ACHN (cell line): Measurements from ENCODE around the gene LYZL2.
A peak's percentile ranks its signal among the peaks of the same experiment; 100 is the strongest.
"Not testable (repeated sequence)": the region's sequence is repeated elsewhere in the genome, so short reads cannot be mapped to it uniquely, and the experiment has no call there.

Experiments used
- DNase-seq: peaks from one replicate; pipeline ENCODE4 v3.0.0-alpha.2; 2015
- in situ Hi-C: cut with HindIII; loops from 2 replicates; pipeline ENCODE4 v1.10.0; 2017; ENCODE audit warnings: low sequenced_read_pairs, low pct_ligation_motif_present, low pct_unique_long_range_greater_than_20kb

Gene LYZL2

GRCh38 chr10:30629653-30630052, at the start of gene LYZL2:
Gene LYZL2 (minus strand): TSS chr10:30629753. CDS start chr10:30626915, 2,838 bp downstream.
- DNase-seq, result no peak
- in situ Hi-C loops, result no loop called here

GRCh38 chr10:30677616-30678015, 48.1 kb upstream of the LYZL2 start:
- in situ Hi-C loops, DNase-seq: not testable (repeated sequence)

GRCh38 chr10:30677146-30677545, 47.6 kb upstream of the LYZL2 start:
- in situ Hi-C loops, result not testable (repeated sequence)

DNA sequence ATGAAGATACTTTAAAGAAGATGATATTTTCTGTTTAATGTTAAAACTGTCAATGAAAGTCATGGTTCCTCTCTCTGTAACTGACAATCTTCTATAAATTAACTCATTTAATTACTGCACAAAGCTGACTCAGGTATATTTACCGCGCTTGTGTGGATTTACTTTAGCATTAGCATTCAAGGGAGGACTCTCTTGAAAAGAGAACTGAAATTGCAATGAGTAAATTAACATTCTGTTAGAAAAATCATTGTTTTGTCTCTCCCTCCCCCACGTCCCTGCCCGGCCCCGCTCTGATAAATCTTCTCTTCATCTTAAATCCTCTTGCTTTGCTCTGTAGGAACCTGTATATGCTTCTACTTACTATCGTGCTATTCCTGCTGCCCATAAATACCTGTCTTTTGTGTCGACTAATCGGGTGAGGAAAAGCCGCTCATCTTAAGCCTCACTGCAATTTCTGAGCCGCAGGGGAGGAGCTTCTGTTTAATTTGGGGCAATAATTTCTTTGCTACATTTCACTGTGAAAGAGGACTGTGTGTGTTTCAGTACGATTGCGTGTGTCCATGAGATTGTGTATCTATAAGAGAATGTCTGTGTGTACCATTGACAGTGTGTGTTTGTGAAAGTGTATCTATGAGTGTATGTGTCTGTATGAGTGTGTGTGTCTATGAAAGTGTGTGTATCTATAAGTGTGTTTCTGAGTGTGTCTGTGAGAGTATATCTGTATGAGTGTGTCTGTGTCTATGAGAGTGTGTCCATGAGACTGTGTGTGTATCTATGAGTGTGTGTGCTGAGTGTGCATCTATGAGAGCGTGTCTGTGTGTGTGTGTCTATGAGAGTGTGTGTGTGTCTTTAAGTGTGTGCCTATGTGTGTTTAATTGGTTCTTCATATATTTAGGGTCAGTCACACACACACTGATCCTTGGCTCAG, 46.5 kb upstream of the LYZL2 start:
- in situ Hi-C loops, result no loop called here
- no peak for DNase-seq

More at GRCh38 chr10:30677146-30677545, 47.6 kb upstream of the LYZL2 start:
- not testable (repeated sequence) for DNase-seq

DNA sequence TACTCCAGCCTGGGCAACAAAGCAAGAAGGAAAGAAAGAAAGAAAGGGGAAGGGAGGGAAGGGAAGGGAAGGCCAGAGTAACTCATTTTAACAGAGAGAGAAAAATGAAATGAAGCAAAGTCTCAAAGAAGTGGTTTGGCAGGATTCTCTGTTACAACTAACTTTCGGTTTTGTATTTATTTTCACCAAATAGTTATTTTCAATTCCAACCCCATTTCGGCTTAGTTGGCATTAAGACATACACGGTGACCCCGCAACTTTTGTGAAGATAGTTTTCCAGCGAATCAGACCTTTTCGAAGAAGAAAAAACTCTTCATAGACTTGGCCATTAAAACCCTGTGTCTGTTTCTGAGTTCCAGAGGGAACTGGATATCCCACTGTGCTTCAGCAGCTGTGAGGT, 45.2 kb upstream of the LYZL2 start:
- in situ Hi-C loops, result no loop called here
- DNase-seq, result no peak

- DNase-seq, in situ Hi-C loops: not testable (repeated sequence)
Measured at GRCh38 chr10:30673262-30673661, 43.7 kb upstream of the LYZL2 start.

GRCh38 chr10:30672338-30672737, 42.8 kb upstream of the LYZL2 start:
- DNase-seq, in situ Hi-C loops: not testable (repeated sequence)

DNA sequence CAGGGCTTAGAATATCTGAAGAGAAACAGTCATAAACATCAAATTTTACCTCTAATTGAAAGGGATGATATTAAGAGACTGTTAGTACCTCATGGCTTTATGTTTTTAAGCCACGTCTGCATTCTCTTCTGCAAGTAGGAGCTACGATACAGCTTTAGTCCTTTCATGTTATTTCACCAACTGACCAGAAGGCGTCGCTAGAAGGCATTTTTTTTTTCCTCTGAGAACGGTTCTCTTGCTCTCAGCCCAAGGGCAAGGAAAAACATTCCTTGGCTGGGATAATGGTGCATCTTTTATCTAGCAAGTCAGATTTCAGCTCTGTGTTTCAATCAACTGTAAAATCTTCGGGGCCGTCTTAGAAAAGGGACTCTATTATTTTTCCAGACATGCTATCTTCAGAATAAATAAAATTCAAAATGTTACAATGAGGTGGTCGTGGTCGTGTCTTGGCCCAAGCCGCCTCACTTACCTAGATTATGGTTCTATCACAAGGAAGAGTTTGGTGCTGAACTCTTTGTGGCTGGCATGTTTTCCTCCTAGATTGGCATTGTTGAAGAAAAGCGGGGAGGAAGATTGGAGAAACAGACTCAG, 41.6 kb upstream of the LYZL2 start:
- DNase-seq, result peak; percentile 64
- in situ Hi-C loops, result no loop called here

GRCh38 chr10:30667982-30668381, 38.4 kb upstream of the LYZL2 start:
- DNase-seq, in situ Hi-C loops: not testable (repeated sequence)

DNA sequence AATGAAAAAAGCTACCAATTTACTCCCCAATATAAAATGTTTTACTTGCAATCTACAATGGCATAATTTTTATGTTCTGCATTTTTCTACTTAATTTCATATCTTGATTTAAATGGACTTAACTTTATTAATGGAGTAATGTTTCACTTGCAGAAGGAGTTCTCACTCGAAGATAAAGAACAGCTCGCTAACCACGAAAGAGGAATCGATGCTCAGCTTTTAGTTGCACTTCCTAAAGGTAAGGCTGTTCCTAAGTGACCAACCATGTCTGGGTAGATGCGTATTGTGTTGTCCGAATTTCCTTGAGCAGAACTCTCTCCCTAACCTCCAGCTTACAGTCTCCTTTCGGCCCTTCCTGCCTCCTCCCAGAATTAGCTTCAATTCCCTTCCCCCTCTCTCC, 33.9 kb upstream of the LYZL2 start:
- in situ Hi-C loops, result not testable (repeated sequence)

DNA sequence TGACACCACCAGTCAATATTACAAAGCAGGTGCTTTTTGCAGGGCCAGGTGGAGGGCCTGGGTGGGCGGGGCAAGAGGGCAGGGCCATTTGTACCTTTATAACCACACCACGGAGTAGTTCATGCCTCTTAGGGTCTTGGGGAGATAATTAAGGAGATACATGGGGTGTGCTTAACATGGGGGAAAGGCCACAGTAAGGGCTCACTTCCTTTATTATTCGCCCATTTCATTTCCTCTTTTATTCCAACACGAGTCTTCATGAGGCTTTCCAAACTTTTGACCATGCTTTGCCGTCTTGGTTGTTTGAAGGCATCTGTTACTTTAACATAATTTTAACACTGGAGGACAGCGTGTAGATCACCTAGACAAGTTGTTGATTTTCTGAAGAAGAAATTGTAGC, 33.3 kb upstream of the LYZL2 start:
- in situ Hi-C loops, result no loop called here
- DNase-seq, result no peak

More for the DNA sequence above, 33.9 kb upstream of the LYZL2 start:
- DNase-seq, result not testable (repeated sequence)

GRCh38 chr10:30660314-30660713, 30.8 kb upstream of the LYZL2 start:
- in situ Hi-C loops, result not testable (repeated sequence)

DNA sequence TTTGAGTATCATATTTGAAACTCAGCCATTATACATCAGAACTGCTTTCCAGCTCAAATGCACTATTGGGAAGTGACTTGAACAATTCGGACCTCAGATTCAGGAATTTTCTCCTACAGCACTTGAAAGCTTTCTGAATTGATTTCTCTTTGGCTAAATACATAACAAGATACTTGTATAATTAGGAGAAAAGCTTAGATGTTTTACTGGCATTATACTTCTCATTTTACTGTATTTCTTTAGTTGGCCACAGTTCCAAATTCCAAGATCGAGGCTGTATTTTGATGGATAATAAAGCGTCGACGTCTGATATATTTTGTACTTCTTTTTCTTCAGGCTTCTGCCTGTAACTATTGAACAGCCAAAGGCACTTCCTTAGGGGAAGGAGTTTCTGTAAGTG, 26.7 kb upstream of the LYZL2 start:
- no peak for DNase-seq
- in situ Hi-C loops, result no loop called here

More at GRCh38 chr10:30660314-30660713, 30.8 kb upstream of the LYZL2 start:
- DNase-seq, result not testable (repeated sequence)

DNA sequence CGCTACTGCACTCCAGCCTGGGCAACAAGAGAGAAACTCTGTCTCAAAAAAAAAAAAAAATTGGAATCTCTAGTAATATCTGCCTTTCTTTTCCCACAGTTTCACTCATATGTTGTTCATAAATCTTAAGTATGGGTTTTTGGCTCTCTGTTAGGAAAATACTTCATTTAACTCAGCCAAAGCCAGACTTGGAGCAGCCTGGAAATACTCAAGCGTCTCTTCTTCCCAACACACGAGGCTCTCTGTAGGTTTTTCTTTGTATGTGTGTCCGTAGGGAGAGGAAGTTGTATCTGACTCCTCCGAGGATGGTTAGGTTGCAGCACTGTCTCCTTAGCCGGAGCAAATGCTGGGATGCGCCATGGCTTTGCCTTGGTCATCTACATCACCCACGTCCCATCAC, 25.4 kb upstream of the LYZL2 start:
- DNase-seq, in situ Hi-C loops: not testable (repeated sequence)

DNA sequence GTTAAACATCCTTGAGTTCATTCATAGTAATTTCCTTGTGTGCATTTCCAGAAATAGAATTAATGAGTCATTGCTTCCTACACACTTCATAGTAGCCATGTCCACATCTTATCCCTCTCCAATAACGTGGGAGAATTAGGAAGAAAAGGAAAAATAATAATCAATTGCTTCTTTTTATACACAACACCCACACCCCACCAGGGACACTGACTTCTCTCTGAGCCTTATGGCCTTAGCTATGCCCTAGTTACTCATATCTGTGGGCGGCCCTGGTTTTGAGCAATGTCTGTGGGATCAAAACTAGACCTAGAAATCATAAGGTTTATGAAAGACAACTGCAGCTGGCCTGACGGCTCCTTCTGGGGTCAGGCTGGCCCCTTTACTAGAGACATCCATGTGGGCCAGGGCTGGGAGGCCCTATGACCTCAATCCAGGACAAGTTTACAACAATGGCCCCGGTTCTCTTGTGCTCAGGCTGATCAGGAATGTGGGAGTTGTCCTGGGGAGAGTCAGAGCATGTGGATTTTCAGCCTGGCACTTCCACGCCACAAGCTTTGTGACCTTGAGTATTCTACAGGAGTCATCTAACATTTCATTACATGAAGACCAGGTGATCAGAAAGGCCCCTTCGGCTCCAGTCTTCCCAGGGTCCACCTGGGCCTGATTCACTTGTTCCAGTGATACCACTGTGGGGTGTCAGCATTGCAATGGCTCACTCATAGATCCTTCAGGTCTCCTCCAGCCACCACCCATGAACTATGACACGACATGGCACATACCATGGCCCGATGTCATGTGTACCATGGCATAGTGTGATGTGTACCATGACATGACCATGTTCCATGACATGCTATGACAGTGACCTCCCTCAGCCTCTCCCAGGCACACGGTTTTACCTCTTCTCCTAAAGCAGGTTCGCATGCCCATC, 22.2 kb upstream of the LYZL2 start:
- DNase-seq, in situ Hi-C loops: not testable (repeated sequence)

GRCh38 chr10:30647089-30647488, 17.5 kb upstream of the LYZL2 start:
- in situ Hi-C loops, result no loop called here
- DNase-seq, result no peak

GRCh38 chr10:30645340-30645827, 15.8 kb upstream of the LYZL2 start:
- DNase-seq, result no peak
- in situ Hi-C loops, result no loop called here

DNA sequence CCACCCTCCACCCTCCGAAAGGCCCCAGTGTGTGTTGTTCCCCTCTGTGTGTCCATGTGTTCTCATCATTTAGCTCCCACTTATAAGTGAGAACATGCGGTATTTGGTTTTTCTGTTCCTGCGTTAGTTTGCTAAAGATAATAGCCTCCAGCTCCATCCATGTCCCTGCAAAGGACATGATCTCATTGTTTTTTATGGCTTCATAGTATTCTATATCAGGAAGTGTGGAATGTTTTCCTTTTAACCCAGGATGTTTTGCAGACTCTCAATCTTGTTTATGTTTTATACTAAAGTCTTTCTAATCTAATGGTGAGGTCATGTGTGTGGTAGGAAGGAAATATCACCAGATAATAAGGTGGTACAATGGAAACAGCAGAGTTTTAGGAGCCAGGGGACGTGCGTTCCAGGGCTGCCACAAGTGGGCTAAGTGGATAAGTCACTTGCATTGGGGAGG, 14.9 kb upstream of the LYZL2 start:
- DNase-seq, in situ Hi-C loops: not testable (repeated sequence)
